KMS-11 (cell line): ENCODE measurements around the gene TEAD1.
"Not testable (repeated sequence)": the region's sequence is repeated elsewhere in the genome, so short reads cannot be mapped to it uniquely, and the experiment has no call there.

Experiments
- H2AFZ ChIP-seq: fragments of 200-600 bp; sonication (generic); 2 replicates; pipeline ENCODE4 v1.6.1; 2016; ENCODE audit warnings: antibody characterized with exemption, mixed run types, low read depth
- H3K27ac ChIP-seq: fragments of 200-600 bp; sonication (generic); 2 replicates; pipeline ENCODE4 v1.6.1; 2016; ENCODE audit warnings: mild to moderate bottlenecking, mixed run types
- H3K27me3 ChIP-seq: fragments of 200-600 bp; sonication (generic); 2 replicates; pipeline ENCODE4 v1.6.1; 2017; ENCODE audit warnings: mild to moderate bottlenecking, low read depth, mixed run types, moderate library complexity; ENCODE audit not compliant: insufficient read depth
- H3K36me3 ChIP-seq: fragments of 200-600 bp; sonication (generic); 2 replicates; pipeline ENCODE4 v1.6.1; 2017; ENCODE audit warnings: mild to moderate bottlenecking, mixed run types; ENCODE audit not compliant: insufficient read depth
- H3K4me1 ChIP-seq: fragments of 200-600 bp; sonication (generic); 2 replicates; pipeline ENCODE4 v1.6.1; 2016; ENCODE audit warnings: mild to moderate bottlenecking, low read depth, mixed run types; ENCODE audit not compliant: poor library complexity, severe bottlenecking
- H3K4me2 ChIP-seq: fragments of 200-600 bp; sonication (generic); 2 replicates; pipeline ENCODE4 v1.7.0; 2016; ENCODE audit warnings: mild to moderate bottlenecking, mixed run types
- H3K4me3 ChIP-seq: fragments of 200-600 bp; sonication (generic); IDR thresholded peaks from 2 replicates; pipeline ENCODE4 v1.6.1; 2017; ENCODE audit warnings: low read depth, low read length, mixed read lengths; ENCODE audit not compliant: insufficient read depth
- H3K79me2 ChIP-seq: fragments of 200-600 bp; sonication (generic); 2 replicates; pipeline ENCODE4 v1.6.1; 2016; ENCODE audit warnings: low read depth, mixed run types; ENCODE audit not compliant: insufficient read depth
- H3K9ac ChIP-seq: fragments of 200-600 bp; sonication (generic); 2 replicates; pipeline ENCODE4 v1.6.1; 2016; ENCODE audit warnings: mild to moderate bottlenecking, mixed run types
- H4K20me1 ChIP-seq: fragments of 200-600 bp; sonication (generic); 2 replicates; pipeline ENCODE4 v1.6.1; 2016; ENCODE audit warnings: mild to moderate bottlenecking, mixed run types; ENCODE audit not compliant: insufficient read depth
- TF ChIP-seq, protein P1 (sequence below): fragments of 200-600 bp; sonication (generic); conservative IDR thresholded peaks from 2 replicates; pipeline ENCODE4 v1.6.1; 2017; ENCODE audit warnings: low read depth, mild to moderate bottlenecking, antibody characterized with exemption, low read length, moderate library complexity, mixed read lengths

The TEAD1 gene

DNA sequence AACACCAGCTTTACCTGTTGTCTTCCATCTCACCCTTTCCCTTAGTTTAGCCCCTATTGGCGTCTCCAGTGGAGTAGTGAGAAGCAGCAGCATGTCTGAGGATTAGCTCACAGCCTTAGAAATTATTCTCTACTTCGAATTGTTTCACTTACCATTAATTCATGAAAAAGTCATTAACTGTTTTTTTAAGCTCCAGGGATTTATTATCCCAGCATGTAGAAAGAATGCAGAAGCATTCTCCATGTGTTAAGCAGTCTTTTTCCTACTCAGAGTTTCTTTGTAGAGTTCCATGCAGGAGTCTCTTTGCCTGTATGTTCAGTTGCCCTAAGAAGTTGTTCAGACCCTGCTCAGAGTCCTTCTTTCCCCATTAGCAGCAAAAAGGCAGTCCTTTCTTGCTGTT, 197.0 kb downstream of the TEAD1 start:
- H3K79me2 ChIP-seq: no peaks in the 10 kb centered on the region
- H3K4me1 ChIP-seq: no peaks in the 10 kb centered on the region
- H3K36me3 ChIP-seq: no peaks in the 10 kb centered on the region
- no peak overlapping the region for H3K27ac ChIP-seq
- no peak overlapping the region for H3K4me3 ChIP-seq
- no peak overlapping the region for H3K9ac ChIP-seq
- no peaks in the 10 kb centered on the region for H4K20me1 ChIP-seq
- no peaks in the 10 kb centered on the region for H3K27me3 ChIP-seq
- H2AFZ ChIP-seq: no peak overlapping the region
- no peak overlapping the region for H3K4me2 ChIP-seq
- TF ChIP-seq, protein P1, sequence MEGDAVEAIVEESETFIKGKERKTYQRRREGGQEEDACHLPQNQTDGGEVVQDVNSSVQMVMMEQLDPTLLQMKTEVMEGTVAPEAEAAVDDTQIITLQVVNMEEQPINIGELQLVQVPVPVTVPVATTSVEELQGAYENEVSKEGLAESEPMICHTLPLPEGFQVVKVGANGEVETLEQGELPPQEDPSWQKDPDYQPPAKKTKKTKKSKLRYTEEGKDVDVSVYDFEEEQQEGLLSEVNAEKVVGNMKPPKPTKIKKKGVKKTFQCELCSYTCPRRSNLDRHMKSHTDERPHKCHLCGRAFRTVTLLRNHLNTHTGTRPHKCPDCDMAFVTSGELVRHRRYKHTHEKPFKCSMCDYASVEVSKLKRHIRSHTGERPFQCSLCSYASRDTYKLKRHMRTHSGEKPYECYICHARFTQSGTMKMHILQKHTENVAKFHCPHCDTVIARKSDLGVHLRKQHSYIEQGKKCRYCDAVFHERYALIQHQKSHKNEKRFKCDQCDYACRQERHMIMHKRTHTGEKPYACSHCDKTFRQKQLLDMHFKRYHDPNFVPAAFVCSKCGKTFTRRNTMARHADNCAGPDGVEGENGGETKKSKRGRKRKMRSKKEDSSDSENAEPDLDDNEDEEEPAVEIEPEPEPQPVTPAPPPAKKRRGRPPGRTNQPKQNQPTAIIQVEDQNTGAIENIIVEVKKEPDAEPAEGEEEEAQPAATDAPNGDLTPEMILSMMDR: no peak

DNA sequence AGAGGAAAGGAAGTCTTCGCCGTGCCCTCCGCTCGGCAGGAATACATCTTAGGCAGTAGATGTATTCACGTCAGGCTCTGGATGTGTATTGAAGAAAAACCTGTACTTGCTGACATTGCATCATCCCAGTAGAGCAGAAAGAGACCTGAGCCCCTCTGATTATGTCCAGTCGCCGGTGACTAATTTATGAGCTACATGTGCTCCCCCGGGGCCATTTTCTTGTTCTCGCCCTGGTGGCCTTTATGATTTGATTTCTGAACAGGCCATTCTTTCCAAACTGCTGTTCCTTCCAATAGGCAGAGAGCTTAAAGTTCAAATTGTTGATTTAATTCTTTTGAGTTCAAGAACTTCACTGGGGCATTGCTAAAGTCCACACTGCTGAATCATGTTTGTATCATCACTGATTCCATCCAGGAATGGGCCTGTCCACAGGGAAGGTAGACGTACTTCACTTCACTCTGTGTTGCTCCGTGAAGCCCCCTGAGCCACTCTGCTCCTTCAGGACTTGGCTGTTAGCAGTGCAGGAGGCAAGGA, 197.6 kb downstream of the TEAD1 start:
- no peaks in the 10 kb centered on the region for H3K36me3 ChIP-seq
- no peaks in the 10 kb centered on the region for H3K79me2 ChIP-seq
- no peaks in the 10 kb centered on the region for H3K4me1 ChIP-seq
- H4K20me1 ChIP-seq: no peaks in the 10 kb centered on the region
- H3K27ac ChIP-seq: no peak overlapping the region
- TF ChIP-seq, protein P1: no peak
- H3K4me2 ChIP-seq: no peak overlapping the region
- no peak overlapping the region for H2AFZ ChIP-seq
- no peaks in the 10 kb centered on the region for H3K27me3 ChIP-seq
- no peak overlapping the region for H3K4me3 ChIP-seq
- no peak overlapping the region for H3K9ac ChIP-seq

- Histone ChIP-seq H3K36me3 (no peaks in the 10 kb centered on the region), H4K20me1 (no peaks in the 10 kb centered on the region), H3K4me1 (no peaks in the 10 kb centered on the region), H3K4me2 (no peak overlapping the region), H2AFZ (no peak overlapping the region), H3K79me2 (no peaks in the 10 kb centered on the region), H3K4me3 (no peak overlapping the region), H3K27ac (no peak overlapping the region), H3K9ac (no peak overlapping the region), H3K27me3 (no peaks in the 10 kb centered on the region)
- TF ChIP-seq, protein P1: no peak
Observed at GRCh38 chr11:12876340-12876739, 202.1 kb downstream of the TEAD1 start.

GRCh38 chr11:12876988-12877387, 202.8 kb downstream of the TEAD1 start:
- H3K4me3 ChIP-seq: no peak overlapping the region
- TF ChIP-seq, protein P1: no peak
- no peaks in the 10 kb centered on the region for H4K20me1 ChIP-seq
- H3K4me2 ChIP-seq: no peak overlapping the region
- H2AFZ ChIP-seq: no peak overlapping the region
- no peaks in the 10 kb centered on the region for H3K4me1 ChIP-seq
- H3K27ac ChIP-seq: no peak overlapping the region
- no peaks in the 10 kb centered on the region for H3K36me3 ChIP-seq
- no peaks in the 10 kb centered on the region for H3K27me3 ChIP-seq
- H3K9ac ChIP-seq: no peak overlapping the region
- H3K79me2 ChIP-seq: no peaks in the 10 kb centered on the region

- not testable (repeated sequence) for H3K4me2 ChIP-seq, H2AFZ ChIP-seq, H3K4me3 ChIP-seq, H3K9ac ChIP-seq, H4K20me1 ChIP-seq, H3K4me1 ChIP-seq, H3K79me2 ChIP-seq, H3K27me3 ChIP-seq, H3K27ac ChIP-seq, H3K36me3 ChIP-seq
Observed at GRCh38 chr11:12877508-12877907, 203.3 kb downstream of the TEAD1 start.
